ENCODE measurements around the gene ABHD14A.

GRCh38 chr3:52020796-52021195 lies 45.9 kb downstream of the ABHD14A start:
- TF ChIP-seq POLR2A (IDR thresholded peaks at IDR 0.05) (no peak), CTCF (IDR thresholded peaks at IDR 0.05) (no peak)

Measured in Peyer's patch (tissue), 4 donors.